ENCODE results near the gene TSPYL6. TPM values are rescaled to one million over a fixed set of nuclear protein-coding genes. Genes with fewer than 3 reads are reported as not detected.
"Not testable (repeated sequence)": the region's sequence is repeated elsewhere in the genome, so short reads cannot be mapped to it uniquely, and the experiment has no call there.

TSPYL6 gene
- total RNA-seq, 1 donor from 2014 or later: not detected

DNA sequence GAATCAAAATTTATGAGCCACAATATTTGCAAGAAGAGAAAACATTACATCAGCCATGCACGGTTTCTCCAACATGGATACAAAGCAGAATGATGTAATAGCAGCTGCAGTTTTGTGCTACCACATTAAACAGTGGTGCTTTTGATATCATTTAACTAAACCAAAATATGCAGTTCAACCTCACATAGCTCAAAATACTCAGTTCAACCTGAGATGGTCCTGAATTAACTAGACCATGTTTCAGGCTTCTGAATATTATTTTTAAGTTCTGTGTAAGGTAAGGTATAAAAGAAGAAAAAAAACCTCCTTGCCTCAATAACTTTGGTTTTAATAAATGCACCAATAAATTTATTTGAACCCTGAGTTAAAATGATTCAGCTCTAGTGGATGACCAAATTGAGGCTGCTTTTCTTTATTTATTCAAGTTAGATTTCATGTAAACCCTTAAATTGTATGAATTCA, 18.8 kb upstream of the TSPYL6 start:
- peaks cover 4% of the 10 kb centered on the region for H3K9me3 Mint-ChIP-seq
- DNase-seq (ENCODE audit: low spot score in 2 of 2, unreplicated experiment in 2 of 2): no peak
- no peak overlapping the region for H3K27ac Mint-ChIP-seq
- no peak overlapping the region for H3K4me3 Mint-ChIP-seq
- TF ChIP-seq, protein P1, sequence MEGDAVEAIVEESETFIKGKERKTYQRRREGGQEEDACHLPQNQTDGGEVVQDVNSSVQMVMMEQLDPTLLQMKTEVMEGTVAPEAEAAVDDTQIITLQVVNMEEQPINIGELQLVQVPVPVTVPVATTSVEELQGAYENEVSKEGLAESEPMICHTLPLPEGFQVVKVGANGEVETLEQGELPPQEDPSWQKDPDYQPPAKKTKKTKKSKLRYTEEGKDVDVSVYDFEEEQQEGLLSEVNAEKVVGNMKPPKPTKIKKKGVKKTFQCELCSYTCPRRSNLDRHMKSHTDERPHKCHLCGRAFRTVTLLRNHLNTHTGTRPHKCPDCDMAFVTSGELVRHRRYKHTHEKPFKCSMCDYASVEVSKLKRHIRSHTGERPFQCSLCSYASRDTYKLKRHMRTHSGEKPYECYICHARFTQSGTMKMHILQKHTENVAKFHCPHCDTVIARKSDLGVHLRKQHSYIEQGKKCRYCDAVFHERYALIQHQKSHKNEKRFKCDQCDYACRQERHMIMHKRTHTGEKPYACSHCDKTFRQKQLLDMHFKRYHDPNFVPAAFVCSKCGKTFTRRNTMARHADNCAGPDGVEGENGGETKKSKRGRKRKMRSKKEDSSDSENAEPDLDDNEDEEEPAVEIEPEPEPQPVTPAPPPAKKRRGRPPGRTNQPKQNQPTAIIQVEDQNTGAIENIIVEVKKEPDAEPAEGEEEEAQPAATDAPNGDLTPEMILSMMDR (IDR thresholded peaks at IDR 0.05; ENCODE audit: unreplicated experiment): no peak
- peaks cover 7% of the 10 kb centered on the region for H3K36me3 Mint-ChIP-seq
- peaks cover under 1% of the 10 kb centered on the region for H3K27me3 Mint-ChIP-seq (ENCODE audit: low read depth)
- H3K4me1 Mint-ChIP-seq: no peaks in the 10 kb centered on the region

DNA sequence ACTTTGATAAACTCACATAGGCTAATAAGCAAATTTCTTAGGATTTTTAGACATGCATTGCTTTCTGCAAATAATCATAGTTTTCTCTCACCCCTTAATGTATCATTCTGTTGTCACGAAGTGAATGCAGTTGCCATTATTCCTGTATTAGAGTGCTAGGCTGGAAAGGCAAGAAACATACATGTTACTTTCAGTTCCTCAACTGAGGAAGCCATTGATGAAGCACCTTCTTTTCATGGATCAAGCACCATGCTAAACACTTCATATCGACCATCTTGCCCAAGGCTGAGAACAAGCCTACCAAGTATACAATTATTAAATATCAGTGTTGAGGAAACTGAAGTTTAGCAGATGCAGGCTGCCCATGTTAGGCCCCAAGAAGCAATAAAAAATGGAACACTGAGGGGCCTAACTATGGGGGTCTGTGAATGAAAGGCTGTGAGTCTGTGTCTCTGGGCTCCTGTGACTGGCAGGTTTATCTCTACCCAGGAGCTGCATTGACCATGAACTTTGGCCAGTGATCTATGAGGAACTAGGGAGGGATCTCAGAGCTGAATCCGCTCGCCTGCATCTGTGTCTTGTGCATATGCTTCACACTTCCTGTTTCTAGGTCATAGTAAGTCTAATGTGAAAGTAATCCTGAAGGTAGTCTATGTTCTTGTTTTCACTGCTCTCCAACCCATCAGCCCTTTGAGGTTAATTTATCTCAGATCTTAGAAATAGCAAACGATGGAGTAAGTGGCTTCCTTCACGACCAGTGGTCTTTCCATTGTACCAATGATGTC, 16.0 kb upstream of the TSPYL6 start:
- Mint-ChIP-seq H3K36me3 (peaks cover 7% of the 10 kb centered on the region), H3K27ac (no peak overlapping the region), H3K9me3 (peaks cover 5% of the 10 kb centered on the region), H3K4me1 (no peaks in the 10 kb centered on the region), H3K4me3 (no peak overlapping the region), H3K27me3 (ENCODE audit: low read depth) (no peaks in the 10 kb centered on the region)
- TF ChIP-seq, protein P1 (IDR thresholded peaks at IDR 0.05; ENCODE audit: unreplicated experiment): no peak
- no peak for DNase-seq (ENCODE audit: low spot score in 2 of 2, unreplicated experiment in 2 of 2)

DNA sequence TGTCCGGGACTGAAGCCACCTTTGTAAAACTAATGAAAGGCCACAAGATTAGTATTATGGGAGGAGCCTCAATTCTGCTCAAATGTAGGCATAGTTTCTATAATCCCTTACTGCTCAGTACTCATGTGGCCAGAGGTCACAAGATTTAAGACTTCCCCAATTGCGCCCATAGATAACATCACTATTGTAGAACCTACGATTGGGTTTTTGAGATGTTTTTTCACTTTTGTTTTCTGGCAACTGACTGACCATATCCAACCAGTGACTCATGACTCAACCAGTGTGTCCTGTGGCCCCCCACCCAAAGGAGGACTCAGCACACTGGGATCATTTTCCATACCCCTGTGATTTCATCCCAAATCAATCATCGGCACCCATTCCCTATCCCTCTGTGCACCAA, 15.2 kb upstream of the TSPYL6 start:
- no peak overlapping the region for H3K4me3 Mint-ChIP-seq
- no peak overlapping the region for H3K27ac Mint-ChIP-seq
- H3K27me3 Mint-ChIP-seq (ENCODE audit: low read depth): no peaks in the 10 kb centered on the region
- peaks cover 8% of the 10 kb centered on the region for H3K9me3 Mint-ChIP-seq
- no peak for DNase-seq (ENCODE audit: low spot score in 2 of 2, unreplicated experiment in 2 of 2)
- TF ChIP-seq, protein P1 (IDR thresholded peaks at IDR 0.05; ENCODE audit: unreplicated experiment): no peak
- no peaks in the 10 kb centered on the region for H3K4me1 Mint-ChIP-seq
- peaks cover 8% of the 10 kb centered on the region for H3K36me3 Mint-ChIP-seq

DNA sequence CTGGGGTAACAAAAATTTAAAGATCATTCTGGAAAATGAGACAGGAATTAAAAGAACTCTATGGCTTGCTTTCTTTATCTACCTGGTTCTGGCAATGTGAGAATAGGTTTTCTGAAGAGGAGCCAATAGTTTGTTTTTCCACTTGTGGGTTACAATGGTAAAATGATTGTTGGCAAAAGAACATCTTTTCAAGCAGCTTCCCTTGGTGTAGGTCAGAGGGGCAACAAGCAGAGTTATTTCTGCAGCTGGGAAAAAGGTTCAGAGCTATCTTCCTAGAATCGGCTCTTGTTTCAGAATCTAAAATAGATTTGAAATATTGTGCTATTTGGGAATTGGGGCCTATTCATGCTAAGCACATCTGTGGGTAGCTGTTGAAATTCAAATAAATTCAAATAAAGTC, 11.5 kb upstream of the TSPYL6 start:
- H3K27ac Mint-ChIP-seq: no peak overlapping the region
- peaks cover 7% of the 10 kb centered on the region for H3K36me3 Mint-ChIP-seq
- DNase-seq (ENCODE audit: low spot score in 2 of 2, unreplicated experiment in 2 of 2): no peak
- H3K9me3 Mint-ChIP-seq: peaks cover 22% of the 10 kb centered on the region
- no peak overlapping the region for H3K4me3 Mint-ChIP-seq
- H3K27me3 Mint-ChIP-seq (ENCODE audit: low read depth): no peaks in the 10 kb centered on the region
- H3K4me1 Mint-ChIP-seq: no peaks in the 10 kb centered on the region
- TF ChIP-seq, protein P1 (IDR thresholded peaks at IDR 0.05; ENCODE audit: unreplicated experiment): no peak

DNA sequence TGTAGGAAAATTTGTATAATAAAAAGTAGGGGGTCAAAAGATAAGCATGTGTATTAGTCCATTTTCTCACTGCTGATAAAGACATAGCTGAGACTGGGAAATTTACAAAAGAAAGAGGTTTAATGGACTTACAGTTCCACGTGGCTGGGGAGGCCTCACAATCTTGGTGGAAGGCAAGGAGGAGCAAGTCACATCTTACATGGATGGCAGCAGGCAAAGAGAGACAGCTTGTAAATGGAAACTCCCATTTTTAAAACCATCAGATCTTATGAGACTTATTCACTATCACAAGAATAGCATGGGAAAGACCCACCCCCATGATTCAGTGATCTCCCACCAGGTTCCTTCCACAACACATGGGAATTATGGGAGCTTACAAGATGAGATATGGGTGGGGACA, 9.1 kb upstream of the TSPYL6 start:
- not testable (repeated sequence) for H3K36me3 Mint-ChIP-seq; H3K4me3 Mint-ChIP-seq; H3K27ac Mint-ChIP-seq; DNase-seq (ENCODE audit: low spot score in 2 of 2, unreplicated experiment in 2 of 2); H3K27me3 Mint-ChIP-seq (ENCODE audit: low read depth); H3K4me1 Mint-ChIP-seq
- peaks cover 22% of the 10 kb centered on the region for H3K9me3 Mint-ChIP-seq

DNA sequence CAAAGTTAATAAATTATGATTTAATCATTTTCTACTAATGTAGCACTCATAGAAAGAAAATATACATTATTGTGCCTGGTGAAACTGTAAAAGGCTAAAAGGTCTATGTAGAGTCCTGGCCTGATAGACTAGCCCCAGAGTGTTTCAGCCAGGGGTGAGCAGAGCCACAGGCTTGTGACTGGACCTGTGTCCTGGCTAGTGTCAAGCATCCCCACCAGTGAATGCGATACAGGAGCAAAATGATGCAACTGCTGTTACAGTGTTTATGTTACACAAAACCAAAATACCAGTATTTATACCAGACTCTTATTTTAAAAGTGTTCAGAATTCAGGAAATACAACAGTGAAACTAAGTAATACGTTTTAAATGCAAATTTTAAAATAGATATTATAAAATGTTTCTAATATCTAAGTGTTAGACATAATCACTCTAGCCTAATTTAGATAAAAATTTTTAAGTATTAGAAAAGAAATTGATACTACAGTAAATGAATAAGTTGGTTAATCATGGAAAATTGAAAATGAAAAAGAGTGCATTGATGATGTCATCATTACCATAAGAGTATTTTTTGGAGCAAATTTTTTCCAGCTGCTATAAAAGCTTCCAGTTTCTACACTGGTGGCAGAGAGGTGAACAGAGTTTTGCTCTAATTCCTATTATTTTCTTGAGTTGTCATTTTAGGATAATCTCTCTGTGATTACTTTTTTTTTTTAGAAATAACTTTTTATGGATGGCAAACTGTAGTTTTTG, 6.2 kb upstream of the TSPYL6 start:
- Mint-ChIP-seq H3K4me3 (no peak overlapping the region), H3K27me3 (ENCODE audit: low read depth) (no peaks in the 10 kb centered on the region), H3K4me1 (no peaks in the 10 kb centered on the region), H3K27ac (no peak overlapping the region), H3K36me3 (peaks cover 7% of the 10 kb centered on the region), H3K9me3 (peaks cover 22% of the 10 kb centered on the region)
- TF ChIP-seq, protein P1 (IDR thresholded peaks at IDR 0.05; ENCODE audit: unreplicated experiment): no peak
- DNase-seq (ENCODE audit: low spot score in 2 of 2, unreplicated experiment in 2 of 2): no peak

Measured in mesothelial cell of epicardium (in vitro differentiated cells).